Activated T-cell treated with anti-CD3 and anti-CD28 coated beads for 48 hours (primary cell): ENCODE data around the gene KCNK10.

ENCODE experiments used
- DNase-seq: peaks from one replicate; pipeline ENCODE4 v3.0.0-alpha.2; 2020; ENCODE audit warnings: low read depth

KCNK10 gene

GRCh38 chr14:88323086-88323522, at the start of gene KCNK10:
KCNK10 (minus strand) TSS chr14:88323269; CDS start chr14:88322798, 471 bp downstream.
- DNase-seq = no peak

GRCh38 chr14:88369496-88369895, 46.4 kb upstream of the KCNK10 start:
- no peak for DNase-seq

- DNase-seq = no peak
Observed at GRCh38 chr14:88364710-88365413, 41.8 kb upstream of the KCNK10 start.

DNA sequence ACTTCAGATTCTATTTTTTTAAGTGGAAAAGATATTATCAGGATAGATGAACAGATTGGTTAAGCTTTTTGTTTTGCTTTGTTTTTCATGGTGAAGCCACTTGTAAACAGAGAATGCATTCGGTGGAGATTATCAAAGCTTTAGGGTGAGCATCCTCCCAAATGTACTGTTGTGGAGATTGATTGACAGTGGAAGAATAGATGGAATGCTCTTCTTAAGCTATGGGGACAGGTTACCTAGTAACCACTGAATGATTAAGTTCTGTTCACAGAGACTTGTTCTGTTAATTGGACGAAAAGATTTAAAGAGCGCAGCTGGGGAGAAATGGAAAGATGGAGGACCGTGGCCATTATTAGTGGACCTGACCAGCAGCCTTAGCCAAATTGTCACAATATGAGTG, 40.6 kb upstream of the KCNK10 start:
- no peak for DNase-seq

DNA sequence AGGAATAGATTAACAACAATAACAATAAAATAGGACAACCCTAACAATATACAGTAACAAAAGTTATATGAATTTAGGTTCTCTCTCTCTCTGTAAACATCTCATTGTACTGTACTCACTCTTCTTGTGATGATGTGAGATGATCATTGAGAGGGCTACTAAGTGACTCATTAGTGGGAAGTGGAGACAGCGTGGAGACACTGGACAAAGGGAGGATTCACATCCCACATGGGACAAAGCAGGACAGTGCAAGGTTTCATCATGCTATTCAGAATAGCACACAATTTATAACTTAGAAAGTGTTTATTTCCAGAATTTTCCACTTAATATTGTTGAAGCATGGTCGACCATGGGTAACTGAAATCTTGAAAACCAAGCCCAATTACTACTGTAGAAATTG, 36.4 kb upstream of the KCNK10 start:
- no peak for DNase-seq

DNA sequence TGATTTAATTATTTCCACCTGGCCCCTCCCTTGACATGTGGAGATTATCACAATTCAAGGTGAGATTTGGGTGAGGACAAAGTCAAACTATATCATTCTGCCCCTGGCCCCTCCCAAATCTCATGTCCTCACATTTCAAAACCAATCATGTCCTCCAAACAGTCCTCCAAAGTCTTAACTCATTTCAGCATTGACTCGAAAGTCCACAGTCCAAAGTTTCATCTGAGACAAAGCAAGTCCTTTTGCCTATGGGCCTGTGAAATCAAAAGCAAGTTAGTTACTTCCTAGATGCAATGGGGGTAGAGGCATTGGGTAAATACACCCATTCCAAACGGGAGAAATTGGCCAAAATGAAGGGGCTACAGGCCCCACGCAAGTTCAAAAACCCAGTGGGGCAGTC, 31.3 kb upstream of the KCNK10 start:
- DNase-seq = no peak

- no peak for DNase-seq
Observed at GRCh38 chr14:88352698-88353097, 29.6 kb upstream of the KCNK10 start.

- DNase-seq = no peak
Observed at GRCh38 chr14:88351966-88352691, 29.1 kb upstream of the KCNK10 start.

- DNase-seq = no peak
Observed at GRCh38 chr14:88348546-88348945, 25.5 kb upstream of the KCNK10 start.

DNA sequence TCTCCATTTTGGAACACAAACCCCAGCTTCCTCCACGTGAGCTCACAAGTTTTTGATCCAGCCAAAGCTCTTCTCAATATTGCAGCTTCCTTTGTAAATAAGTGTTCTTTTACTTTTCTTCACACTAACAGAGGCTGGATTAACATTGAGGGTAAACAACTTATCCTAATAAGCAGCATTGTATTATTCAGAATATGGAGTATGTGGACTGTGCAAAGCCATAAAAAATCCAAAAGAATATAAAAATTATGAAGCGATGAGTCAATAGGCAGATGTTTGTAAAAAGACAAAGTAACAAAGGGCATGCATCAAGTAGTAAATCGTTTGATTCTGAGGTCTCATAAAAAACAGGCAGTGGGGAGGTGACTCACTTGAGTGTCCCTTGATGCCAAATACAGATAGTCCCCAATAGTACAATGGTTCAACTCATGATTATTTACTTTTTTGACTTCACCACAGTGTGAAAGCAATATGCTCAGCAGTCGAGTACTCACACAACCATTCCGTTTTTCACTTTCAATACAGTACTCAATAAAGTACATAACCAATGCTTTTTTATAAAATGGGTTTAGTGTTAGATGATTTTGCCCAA, 23.1 kb upstream of the KCNK10 start:
- no peak for DNase-seq

GRCh38 chr14:88342980-88343379, 19.9 kb upstream of the KCNK10 start:
- DNase-seq = no peak

DNA sequence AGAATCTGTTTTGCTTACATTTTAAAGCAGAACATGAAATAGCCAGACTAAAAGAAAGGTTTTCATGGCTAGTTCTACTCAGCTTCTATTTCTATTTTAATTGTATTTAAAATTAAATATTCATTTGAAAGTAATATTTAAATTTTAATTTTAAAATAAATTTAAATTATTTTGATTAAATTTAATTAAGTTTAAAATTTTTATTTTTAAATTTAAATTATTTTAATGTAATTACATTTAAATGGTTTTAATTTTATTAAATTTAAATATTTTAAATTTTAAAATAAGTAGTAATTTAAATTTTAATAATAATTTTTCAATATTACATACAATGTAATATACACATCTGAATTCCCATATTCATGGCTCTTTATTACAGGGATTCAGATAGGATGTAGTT, 17.3 kb upstream of the KCNK10 start:
- no peak for DNase-seq

- DNase-seq = no peak
Observed at GRCh38 chr14:88333036-88333435, 10.0 kb upstream of the KCNK10 start.

GRCh38 chr14:88327497-88327896, 4.4 kb upstream of the KCNK10 start:
- DNase-seq = no peak

- DNase-seq = no peak
Observed at GRCh38 chr14:88326352-88327103, 3.5 kb upstream of the KCNK10 start.

GRCh38 chr14:88325883-88326282, 2.8 kb upstream of the KCNK10 start:
- no peak for DNase-seq

- no peak for DNase-seq
Observed at GRCh38 chr14:88324930-88325329, 1.9 kb upstream of the KCNK10 start.

DNA sequence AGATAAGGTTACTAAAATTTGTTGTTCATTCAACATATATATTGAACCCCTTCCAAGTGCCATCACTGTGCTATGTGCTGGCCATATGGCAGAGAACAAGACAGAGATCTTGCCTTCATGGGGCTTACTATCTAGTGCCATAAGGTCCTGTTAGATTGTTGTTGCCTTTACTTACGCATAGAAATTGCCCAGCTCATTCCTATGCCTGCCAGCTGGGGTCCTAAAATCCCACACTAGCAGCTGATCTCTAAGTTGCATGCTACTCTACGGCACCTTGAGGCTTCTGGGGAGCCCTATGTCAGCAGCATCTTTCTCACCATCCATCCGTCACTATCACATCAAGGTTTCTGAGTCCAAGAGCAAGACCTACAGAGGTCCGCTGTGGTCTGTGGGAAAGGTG, 1.4 kb upstream of the KCNK10 start:
- DNase-seq = no peak

- no peak for DNase-seq
Observed at GRCh38 chr14:88323523-88324199, 592 bp upstream of the KCNK10 start.

DNA sequence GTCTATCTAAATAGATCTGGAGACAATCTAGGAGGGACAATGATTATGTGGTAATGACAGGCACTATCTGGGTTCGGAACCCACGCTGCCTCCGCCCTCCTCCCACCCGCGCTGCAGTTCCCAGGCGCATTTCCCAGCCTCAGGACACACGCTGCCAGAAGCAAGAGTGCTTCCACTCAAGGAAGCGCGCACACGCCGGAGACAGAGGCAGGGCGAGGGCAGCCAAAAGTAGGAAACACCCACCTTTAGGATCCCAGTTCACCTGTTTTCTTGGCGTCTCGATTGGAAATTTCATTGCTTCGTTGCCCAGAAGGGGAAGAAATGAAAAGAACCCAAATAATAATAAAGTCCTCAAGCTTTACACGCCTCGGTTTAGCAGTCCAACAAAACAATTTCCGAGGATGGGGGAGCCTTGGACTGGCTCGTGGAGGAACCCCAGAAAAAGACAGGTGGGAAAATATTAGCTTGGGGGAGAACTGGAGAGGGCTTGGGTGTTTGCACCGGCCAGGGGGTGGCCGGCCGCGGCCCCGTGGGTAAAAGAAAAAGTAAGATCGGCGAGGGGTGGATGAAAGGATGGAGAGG, 474 bp downstream of the KCNK10 start:
- no peak for DNase-seq

GRCh38 chr14:88321692-88322503, 1.2 kb downstream of the KCNK10 start:
- DNase-seq = no peak
